HG02981 (cell line): ENCODE results near the gene GOLGA2.
A peak's percentile ranks its signal among the peaks of the same experiment; 100 is the strongest.
"Not testable (repeated sequence)": the region's sequence is repeated elsewhere in the genome, so short reads cannot be mapped to it uniquely, and the experiment has no call there.

Experiments
- ATAC-seq: cut with Tn5 transposase; IDR thresholded peaks from one replicate; pipeline ENCODE4 v1.9.1; 2021; ENCODE audit warnings: mild to moderate bottlenecking, moderate library complexity; ENCODE audit not compliant: unreplicated experiment

GOLGA2 gene

GRCh38 chr9:128244091-128244836 is 31.5 kb downstream of the GOLGA2 start:
- no peak for ATAC-seq

GRCh38 chr9:128243215-128244018 is 32.4 kb downstream of the GOLGA2 start:
- no peak for ATAC-seq

GRCh38 chr9:128242828-128243214 is 33.0 kb downstream of the GOLGA2 start:
- ATAC-seq, result no peak

- no peak for ATAC-seq
These were observed 33.7 kb downstream of the GOLGA2 start for GRCh38 chr9:128242124-128242523.

GRCh38 chr9:128233817-128234406 is 41.9 kb downstream of the GOLGA2 start:
- no peak for ATAC-seq

GRCh38 chr9:128232528-128233428 is 43.0 kb downstream of the GOLGA2 start:
- no peak for ATAC-seq

GRCh38 chr9:128231638-128232527 is 43.9 kb downstream of the GOLGA2 start:
- no peak for ATAC-seq

GRCh38 chr9:128230897-128231296 is 44.9 kb downstream of the GOLGA2 start:
- ATAC-seq, result not testable (repeated sequence)

- no peak for ATAC-seq
These were observed 49.4 kb downstream of the GOLGA2 start for GRCh38 chr9:128226412-128226801.

GRCh38 chr9:128225770-128226411 is 49.9 kb downstream of the GOLGA2 start:
- no peak for ATAC-seq

GRCh38 chr9:128224877-128225276 is 50.9 kb downstream of the GOLGA2 start:
- ATAC-seq, result no peak

- ATAC-seq, result no peak
These were observed 52.7 kb downstream of the GOLGA2 start for GRCh38 chr9:128222880-128223670.

GRCh38 chr9:128222026-128222425 is 53.8 kb downstream of the GOLGA2 start:
- no peak for ATAC-seq

- ATAC-seq, result no peak
These were observed 56.0 kb downstream of the GOLGA2 start for GRCh38 chr9:128219831-128220230.

GRCh38 chr9:128218518-128219389 is 57.1 kb downstream of the GOLGA2 start:
- ATAC-seq, result peak; percentile 87

- no peak for ATAC-seq
These were observed 57.7 kb downstream of the GOLGA2 start for GRCh38 chr9:128218172-128218517.

- ATAC-seq, result no peak
These were observed 58.8 kb downstream of the GOLGA2 start for GRCh38 chr9:128216781-128217553.
